Activated T-helper 17 cell treated with anti-CD3 and anti-CD28 coated beads, Interleukin-2, amount 50 U/mL, for 72 hours (primary cell): ENCODE data around the gene CTXND2. TPM values are rescaled to one million over a fixed set of nuclear protein-coding genes. Genes with fewer than 3 reads are reported as not detected.
"Not testable (repeated sequence)": the region's sequence is repeated elsewhere in the genome, so short reads cannot be mapped to it uniquely, and the experiment has no call there.

Experiments
- ATAC-seq: fragments of 150-1000 bp; cut with Tn5 transposase; replicated peaks from 2 replicates; pipeline ENCODE4 v1.10.0; 2021; ENCODE audit warnings: mild to moderate bottlenecking, moderate library complexity
- H3K27ac Mint-ChIP-seq: one replicate; pipeline ENCODE4 v1.8.0; 2022; ENCODE audit warnings: mixed read lengths
- H3K27me3 Mint-ChIP-seq: one replicate; pipeline ENCODE4 v1.8.0; 2022; ENCODE audit warnings: mixed read lengths
- H3K36me3 Mint-ChIP-seq: one replicate; pipeline ENCODE4 v1.8.0; 2022; ENCODE audit warnings: low read depth, mild to moderate bottlenecking, mixed read lengths
- H3K4me1 Mint-ChIP-seq: one replicate; pipeline ENCODE4 v1.8.0; 2022; ENCODE audit warnings: mixed read lengths
- H3K4me3 Mint-ChIP-seq: one replicate; pipeline ENCODE4 v1.8.0; 2022; ENCODE audit warnings: mild to moderate bottlenecking, mixed read lengths
- H3K9me3 Mint-ChIP-seq: one replicate; pipeline ENCODE4 v1.8.0; 2022; ENCODE audit warnings: mixed read lengths
- total RNA-seq, 2 donors: library from RNA; stranded (reverse); gene quantifications; one replicate each; pipeline ENCODE4 v1.2.3, GENCODE V29; 2022

Gene CTXND2
- total RNA-seq, 2 donors from 2014 or later, result not detected

GRCh38 chr1:150909585-150910180, 22.7 kb downstream of the CTXND2 start:
- Mint-ChIP-seq H3K4me3 (no peak overlapping the region), H3K4me1 (peaks cover 4% of the 10 kb centered on the region), H3K9me3 (no peaks in the 10 kb centered on the region), H3K36me3 (no peaks in the 10 kb centered on the region), H3K27me3 (no peaks in the 10 kb centered on the region), H3K27ac (no peak overlapping the region)
- ATAC-seq, result no peak

- Mint-ChIP-seq H3K36me3 (no peaks in the 10 kb centered on the region), H3K4me3 (no peak overlapping the region), H3K4me1 (peaks cover 4% of the 10 kb centered on the region), H3K27ac (no peak overlapping the region), H3K9me3 (no peaks in the 10 kb centered on the region), H3K27me3 (no peaks in the 10 kb centered on the region)
- ATAC-seq, result no peak
Observed at GRCh38 chr1:150912623-150913022, 25.7 kb downstream of the CTXND2 start.

- Mint-ChIP-seq H3K27me3 (no peaks in the 10 kb centered on the region), H3K4me1 (peaks cover 9% of the 10 kb centered on the region), H3K27ac (no peak overlapping the region), H3K9me3 (no peaks in the 10 kb centered on the region), H3K4me3 (no peak overlapping the region), H3K36me3 (no peaks in the 10 kb centered on the region)
- no peak for ATAC-seq
Observed at GRCh38 chr1:150917387-150917786, 30.5 kb downstream of the CTXND2 start.

DNA sequence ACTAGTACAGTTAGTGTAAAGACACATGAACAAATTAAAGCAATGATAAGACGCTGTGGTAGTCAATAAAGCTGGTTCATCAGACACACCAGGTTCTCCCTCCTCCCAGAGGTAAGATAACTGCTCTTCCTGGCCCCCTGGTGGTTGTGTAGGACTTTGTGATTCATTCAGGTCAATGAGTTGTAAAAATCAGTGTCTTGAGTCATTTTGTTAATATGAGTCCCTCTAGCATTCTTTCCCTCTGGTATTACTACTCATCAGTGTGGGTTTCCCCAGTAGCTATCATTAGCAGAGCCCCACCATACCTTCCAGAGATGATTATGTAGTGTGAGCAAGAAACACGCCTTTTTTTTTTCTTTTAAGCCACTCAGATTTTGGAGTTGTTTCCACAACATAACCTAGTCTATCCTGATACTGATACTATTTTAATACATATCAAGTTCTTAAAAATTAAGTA, 35.6 kb downstream of the CTXND2 start:
- peak overlapping the region; percentile 21 for H3K4me3 Mint-ChIP-seq
- H3K27me3 Mint-ChIP-seq, result no peaks in the 10 kb centered on the region
- peaks cover 18% of the 10 kb centered on the region for H3K36me3 Mint-ChIP-seq
- peaks cover 6% of the 10 kb centered on the region for H3K4me1 Mint-ChIP-seq
- peak overlapping the region; percentile 86 for H3K27ac Mint-ChIP-seq
- H3K9me3 Mint-ChIP-seq, result no peaks in the 10 kb centered on the region
- peak; percentile 91 for ATAC-seq

- no peaks in the 10 kb centered on the region for H3K27me3 Mint-ChIP-seq
- no peaks in the 10 kb centered on the region for H3K9me3 Mint-ChIP-seq
- peaks cover 6% of the 10 kb centered on the region for H3K4me1 Mint-ChIP-seq
- ATAC-seq, result no peak
- H3K36me3 Mint-ChIP-seq, result peaks cover 44% of the 10 kb centered on the region
- peak overlapping the region; percentile 94 for H3K4me3 Mint-ChIP-seq
- peak overlapping the region; percentile 96 for H3K27ac Mint-ChIP-seq
Observed at GRCh38 chr1:150925080-150925479, 38.1 kb downstream of the CTXND2 start.

GRCh38 chr1:150926097-150926741, 39.3 kb downstream of the CTXND2 start, which contains the start of gene SETDB1:
SETDB1 (plus strand) TSS chr1:150926363; CDS start chr1:150927715, 1,352 bp downstream.
- Mint-ChIP-seq H3K27me3 (no peaks in the 10 kb centered on the region), H3K36me3 (peaks cover 55% of the 10 kb centered on the region), H3K27ac (peak within 1 kb of the TSS; percentile 96)

GRCh38 chr1:150927624-150928023, 40.7 kb downstream of the CTXND2 start:
- peaks cover 69% of the 10 kb centered on the region for H3K36me3 Mint-ChIP-seq
- H3K4me3 Mint-ChIP-seq, result peak overlapping the region; percentile 94
- no peaks in the 10 kb centered on the region for H3K4me1 Mint-ChIP-seq
- H3K27ac Mint-ChIP-seq, result no peak overlapping the region
- no peaks in the 10 kb centered on the region for H3K9me3 Mint-ChIP-seq
- ATAC-seq, result no peak
- no peaks in the 10 kb centered on the region for H3K27me3 Mint-ChIP-seq

More at GRCh38 chr1:150926097-150926741, 39.3 kb downstream of the CTXND2 start, which contains the start of gene SETDB1:
- peaks cover 6% of the 10 kb centered on the region for H3K4me1 Mint-ChIP-seq
- peak; percentile 87 for ATAC-seq
- H3K9me3 Mint-ChIP-seq, result no peaks in the 10 kb centered on the region
- H3K4me3 Mint-ChIP-seq, result peak within 1 kb of the TSS; percentile 94

DNA sequence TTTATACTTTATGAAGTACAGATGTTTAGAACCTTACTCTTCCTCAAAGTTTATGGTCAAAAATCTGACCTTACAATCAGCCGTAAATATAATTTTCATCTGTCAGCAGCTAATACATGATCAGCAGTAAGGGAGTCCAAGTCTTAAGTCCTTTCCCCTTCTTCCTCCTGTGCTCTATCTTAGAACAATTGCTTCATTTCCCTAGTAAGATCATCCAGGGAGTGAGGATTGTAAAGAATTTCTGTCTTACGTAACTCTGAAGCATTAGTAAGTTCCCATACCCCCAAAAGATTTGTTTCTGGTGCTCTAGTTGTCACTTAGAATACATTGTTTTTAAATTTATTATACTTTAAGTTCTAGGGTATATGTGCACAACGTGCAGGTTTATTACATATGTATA, 41.4 kb downstream of the CTXND2 start:
- Mint-ChIP-seq H3K27ac (no peak overlapping the region), H3K9me3 (no peaks in the 10 kb centered on the region), H3K36me3 (peaks cover 76% of the 10 kb centered on the region), H3K27me3 (no peaks in the 10 kb centered on the region), H3K4me3 (peak overlapping the region; percentile 12), H3K4me1 (no peaks in the 10 kb centered on the region)
- no peak for ATAC-seq

DNA sequence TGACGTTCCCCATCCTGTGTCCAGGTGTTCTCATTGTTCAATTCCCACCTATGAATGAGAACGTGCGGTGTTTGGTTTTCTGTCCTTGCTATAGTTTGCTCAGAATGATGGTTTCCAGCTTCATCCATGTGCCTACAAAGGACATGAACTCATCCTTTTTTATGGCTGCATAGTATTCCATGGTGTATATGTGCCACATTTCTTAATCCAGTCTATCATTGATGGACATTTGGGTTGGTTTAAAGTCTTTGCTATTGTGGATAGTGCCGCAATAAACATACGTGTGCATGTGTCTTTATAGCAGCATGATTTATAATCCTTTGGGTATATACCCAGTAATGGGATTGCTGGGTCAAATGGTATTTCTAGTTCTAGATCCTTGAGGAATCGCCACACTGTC, 41.8 kb downstream of the CTXND2 start:
- not testable (repeated sequence) for ATAC-seq, H3K4me1 Mint-ChIP-seq, H3K27ac Mint-ChIP-seq, H3K27me3 Mint-ChIP-seq, H3K9me3 Mint-ChIP-seq
- H3K36me3 Mint-ChIP-seq, result peaks cover 81% of the 10 kb centered on the region
- peak overlapping the region; percentile 12 for H3K4me3 Mint-ChIP-seq

DNA sequence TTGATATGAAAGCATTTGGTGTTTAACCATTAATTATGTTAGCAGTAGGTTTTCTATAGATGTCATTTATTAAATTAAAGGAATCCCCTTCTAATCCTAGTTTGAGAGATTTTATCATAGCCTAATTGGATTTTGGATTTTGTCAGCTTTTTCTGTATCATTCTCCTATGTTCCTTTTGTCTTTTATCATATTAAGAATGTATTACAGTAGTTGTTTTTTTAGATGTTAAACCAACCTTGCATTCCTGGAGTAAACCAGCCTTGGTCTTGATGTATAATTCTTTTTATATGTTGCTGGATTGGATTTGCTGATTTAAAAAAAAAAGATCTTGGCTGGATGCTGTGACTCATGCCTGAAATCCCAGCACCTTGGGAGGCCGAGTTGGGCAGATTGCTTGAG, 44.8 kb downstream of the CTXND2 start:
- ATAC-seq, result no peak
- H3K4me1 Mint-ChIP-seq, result peaks cover 5% of the 10 kb centered on the region
- H3K27ac Mint-ChIP-seq, result no peak overlapping the region
- H3K27me3 Mint-ChIP-seq, result no peaks in the 10 kb centered on the region
- H3K9me3 Mint-ChIP-seq, result no peaks in the 10 kb centered on the region
- no peak overlapping the region for H3K4me3 Mint-ChIP-seq
- peaks cover 97% of the 10 kb centered on the region for H3K36me3 Mint-ChIP-seq

GRCh38 chr1:150944856-150945255, 57.9 kb downstream of the CTXND2 start:
- H3K9me3 Mint-ChIP-seq, result no peaks in the 10 kb centered on the region
- ATAC-seq, result no peak
- H3K36me3 Mint-ChIP-seq, result peaks cover 98% of the 10 kb centered on the region
- no peaks in the 10 kb centered on the region for H3K27me3 Mint-ChIP-seq
- H3K4me1 Mint-ChIP-seq, result no peaks in the 10 kb centered on the region
- peak overlapping the region; percentile 71 for H3K27ac Mint-ChIP-seq
- no peak overlapping the region for H3K4me3 Mint-ChIP-seq

GRCh38 chr1:150954708-150955107, 67.8 kb downstream of the CTXND2 start:
- no peak overlapping the region for H3K4me3 Mint-ChIP-seq
- H3K27ac Mint-ChIP-seq, result no peak overlapping the region
- ATAC-seq, result no peak
- no peaks in the 10 kb centered on the region for H3K9me3 Mint-ChIP-seq
- no peaks in the 10 kb centered on the region for H3K27me3 Mint-ChIP-seq
- H3K4me1 Mint-ChIP-seq, result peaks cover 9% of the 10 kb centered on the region
- peaks cover 95% of the 10 kb centered on the region for H3K36me3 Mint-ChIP-seq

DNA sequence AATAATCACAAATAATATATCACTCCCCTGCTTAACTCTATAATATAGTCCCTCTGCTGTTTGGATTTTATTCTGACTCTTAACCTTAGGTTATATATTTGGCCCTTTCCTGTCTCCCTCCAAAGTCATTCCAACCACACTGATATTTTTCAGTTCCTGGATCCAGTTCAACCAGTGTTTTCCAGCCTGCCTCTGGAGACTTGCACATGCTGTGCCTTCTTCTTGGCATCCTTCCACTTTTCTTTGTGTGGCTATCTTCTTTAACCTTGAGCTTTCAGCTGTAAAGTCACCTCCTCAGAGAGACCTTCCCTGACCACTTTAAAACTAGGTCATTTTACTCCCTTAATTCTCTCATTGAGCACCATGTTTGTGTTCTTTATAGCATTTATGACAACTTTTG, 68.3 kb downstream of the CTXND2 start:
- Mint-ChIP-seq H3K4me3 (no peak overlapping the region), H3K4me1 (peaks cover 9% of the 10 kb centered on the region), H3K27me3 (no peaks in the 10 kb centered on the region), H3K36me3 (peaks cover 95% of the 10 kb centered on the region), H3K9me3 (no peaks in the 10 kb centered on the region), H3K27ac (peak overlapping the region; percentile 25)
- ATAC-seq, result no peak

DNA sequence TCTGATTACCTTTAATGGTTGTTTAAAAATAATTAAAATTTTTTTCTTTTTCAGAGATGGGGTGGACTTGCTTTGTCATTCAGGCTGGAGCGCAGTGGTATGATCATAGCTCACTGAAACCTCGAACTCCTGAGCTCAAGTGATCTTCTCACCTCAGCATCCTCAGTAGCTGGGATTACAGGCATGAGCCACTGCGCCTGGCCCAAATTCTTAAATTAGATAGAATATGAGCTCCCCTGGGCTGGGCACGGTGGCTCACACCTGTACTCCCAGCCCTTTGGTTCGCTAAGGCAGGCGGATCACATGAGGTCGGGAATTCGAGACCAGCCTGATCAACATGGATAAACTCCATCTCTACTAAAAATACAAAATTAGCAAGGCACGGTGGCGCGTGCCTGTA, 70.7 kb downstream of the CTXND2 start:
- peaks cover 95% of the 10 kb centered on the region for H3K36me3 Mint-ChIP-seq
- peak overlapping the region; percentile 70 for H3K27ac Mint-ChIP-seq
- no peak for ATAC-seq
- no peaks in the 10 kb centered on the region for H3K27me3 Mint-ChIP-seq
- no peak overlapping the region for H3K4me3 Mint-ChIP-seq
- no peaks in the 10 kb centered on the region for H3K9me3 Mint-ChIP-seq
- peaks cover 4% of the 10 kb centered on the region for H3K4me1 Mint-ChIP-seq

- no peaks in the 10 kb centered on the region for H3K27me3 Mint-ChIP-seq
- no peak overlapping the region for H3K27ac Mint-ChIP-seq
Observed at GRCh38 chr1:150960646-150961045, 73.7 kb downstream of the CTXND2 start.

More at GRCh38 chr1:150960646-150961045, 73.7 kb downstream of the CTXND2 start:
- Mint-ChIP-seq H3K4me3 (no peak overlapping the region), H3K36me3 (peaks cover 99% of the 10 kb centered on the region), H3K4me1 (peaks cover 4% of the 10 kb centered on the region), H3K9me3 (no peaks in the 10 kb centered on the region)
- ATAC-seq, result no peak
